Activated CD4-positive, alpha-beta T cell treated with anti-CD3 and anti-CD28 coated beads, Interleukin-2, amount 50 U/mL, for 24 hours (primary cell): ENCODE data around the gene ERFE.

ENCODE experiments used
- DNase-seq, 2 donors: peaks; one replicate each; pipeline ENCODE4 v3.0.0-alpha.2; 2020; ENCODE audit warnings: low read depth in 1 of 2, low spot score in 1 of 2

Gene ERFE

DNA sequence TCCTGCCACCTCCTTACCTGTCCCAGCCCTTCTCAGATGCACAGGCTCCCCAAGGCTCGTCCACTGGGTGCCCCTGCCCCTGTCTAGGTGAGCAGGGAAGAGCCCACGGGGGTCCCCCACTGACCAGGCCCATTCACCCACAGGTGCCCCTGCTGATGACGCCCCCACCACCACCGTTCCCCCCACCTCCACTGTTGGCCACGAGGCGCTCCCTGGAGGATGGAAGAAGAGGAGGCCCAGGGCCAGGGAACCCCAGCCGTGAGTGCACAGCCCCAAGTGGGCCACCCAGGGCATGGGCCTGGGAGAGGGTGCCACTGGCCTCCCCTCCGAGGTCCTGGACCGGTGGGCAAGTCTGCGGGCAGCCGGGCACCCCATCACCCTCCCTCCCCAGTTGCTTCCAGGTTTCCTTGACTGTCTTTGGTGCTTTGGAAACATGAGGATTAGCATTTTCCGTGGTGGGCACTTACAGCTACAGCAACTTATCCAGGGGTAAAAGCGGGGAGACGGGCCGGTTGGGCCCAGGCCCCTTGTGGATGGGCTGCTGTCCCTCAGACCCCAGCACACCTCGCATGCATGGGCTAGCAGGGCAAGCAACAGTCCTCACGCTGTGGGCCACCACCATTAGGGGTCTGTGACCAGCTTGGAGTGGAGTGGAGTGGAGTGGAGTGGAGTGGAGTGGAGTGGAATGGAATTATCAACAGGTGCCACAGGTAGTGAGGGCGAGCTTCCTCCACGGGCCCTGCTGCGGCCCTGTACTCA is 33.5 kb upstream of the ERFE start:
- no peak for DNase-seq

DNA sequence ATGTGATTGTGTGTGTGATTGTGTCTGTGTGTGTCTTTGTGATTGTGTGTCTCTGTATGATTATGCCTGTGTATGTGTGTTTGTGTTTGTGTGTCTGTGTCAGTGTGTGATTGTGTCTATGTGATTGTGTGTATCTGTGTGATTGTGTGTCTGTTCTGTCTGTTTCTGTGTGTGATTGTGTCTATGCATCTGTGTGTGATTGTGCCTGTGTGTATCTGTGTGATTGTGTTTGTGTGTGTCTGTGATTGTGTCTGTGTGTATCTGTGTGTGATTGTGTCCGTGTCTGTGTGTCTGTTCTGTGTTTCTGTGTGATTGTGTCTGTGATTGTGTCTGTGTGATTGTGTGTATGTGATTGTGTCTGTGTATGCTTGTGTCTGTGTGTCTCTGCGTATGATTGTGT is 32.4 kb upstream of the ERFE start:
- no peak for DNase-seq

DNA sequence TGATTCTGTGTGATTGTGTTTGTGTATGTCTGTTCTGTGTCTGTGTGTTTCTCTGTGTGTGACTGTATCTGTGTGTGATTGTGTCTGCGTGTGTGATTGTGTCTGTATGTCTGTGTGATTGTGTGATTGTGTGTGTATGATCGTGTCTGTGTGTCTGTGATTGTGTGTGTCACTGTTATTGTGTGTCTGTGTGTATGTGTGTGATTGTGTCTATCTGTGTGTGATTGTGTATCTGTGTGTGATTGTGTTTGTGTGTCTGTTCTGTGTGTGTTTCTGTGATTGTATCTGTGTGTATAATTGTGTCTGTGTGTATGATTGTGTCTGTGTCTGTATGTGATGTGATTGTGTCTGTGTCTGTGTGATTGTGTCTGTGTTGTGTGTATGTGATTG is 32.0 kb upstream of the ERFE start:
- no peak for DNase-seq

DNA sequence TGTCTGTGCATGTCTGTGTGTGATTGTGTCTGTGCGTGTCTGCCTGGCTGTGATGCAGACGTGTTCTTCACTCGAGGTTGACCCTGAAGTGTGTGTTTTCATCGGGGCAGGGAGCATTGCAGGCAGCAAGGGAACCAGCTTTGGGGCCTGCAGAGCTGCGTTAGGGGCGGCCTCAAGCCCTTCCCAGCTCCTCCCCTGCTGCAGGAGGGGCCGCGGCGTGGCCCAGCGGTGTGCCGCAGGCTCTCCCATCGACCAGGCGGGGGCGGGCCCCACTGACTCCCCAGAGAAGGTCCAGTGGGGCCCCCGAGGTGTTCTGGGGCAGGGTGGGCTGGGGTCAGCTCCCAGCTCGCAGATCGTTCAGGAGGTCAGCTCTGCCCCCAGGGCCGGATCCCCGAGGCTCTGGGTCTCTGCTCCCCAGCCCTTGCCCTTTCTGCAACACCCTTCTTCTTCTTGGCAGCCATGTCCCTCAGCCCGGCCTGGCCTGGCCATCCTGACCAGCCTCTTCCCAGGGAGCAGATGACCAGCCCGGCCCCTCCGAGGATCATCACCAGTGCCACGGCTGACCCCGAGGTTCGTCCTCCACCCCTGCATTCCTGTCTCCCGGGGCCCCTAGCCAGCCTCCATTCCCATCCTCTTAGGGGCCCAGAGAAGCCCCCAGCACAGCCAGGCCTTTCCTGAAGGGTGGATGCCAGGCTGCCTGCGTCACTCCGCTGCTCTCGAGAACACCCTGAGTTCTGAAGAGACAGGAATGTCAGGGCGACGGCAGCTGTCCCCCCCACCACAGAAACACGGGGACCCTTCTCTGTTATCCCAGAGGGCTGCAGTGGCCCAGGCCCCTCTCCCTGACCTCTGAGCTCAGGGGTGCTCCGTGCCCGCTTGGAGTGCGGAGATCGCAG is 31.4 kb upstream of the ERFE start:
- DNase-seq = no peak

DNA sequence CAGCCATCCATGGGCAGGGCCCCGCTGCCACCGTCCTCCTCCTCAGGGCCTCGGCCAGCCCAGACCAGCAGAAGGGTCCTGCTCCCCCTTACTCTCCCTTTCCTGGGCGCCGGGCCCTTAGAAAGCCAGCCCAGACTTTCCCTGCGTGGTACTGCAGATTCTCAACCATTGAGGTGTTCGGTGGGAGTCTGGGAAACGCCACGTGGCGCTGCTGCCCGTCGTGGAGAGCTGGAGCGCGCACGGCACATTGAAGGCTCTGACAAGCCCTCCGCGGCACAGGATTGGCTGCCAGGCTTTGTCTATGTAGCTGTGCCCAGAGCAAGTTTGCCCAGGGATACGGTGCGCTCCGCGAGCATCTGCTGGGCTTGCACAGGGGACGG is 30.7 kb upstream of the ERFE start:
- DNase-seq = no peak

DNA sequence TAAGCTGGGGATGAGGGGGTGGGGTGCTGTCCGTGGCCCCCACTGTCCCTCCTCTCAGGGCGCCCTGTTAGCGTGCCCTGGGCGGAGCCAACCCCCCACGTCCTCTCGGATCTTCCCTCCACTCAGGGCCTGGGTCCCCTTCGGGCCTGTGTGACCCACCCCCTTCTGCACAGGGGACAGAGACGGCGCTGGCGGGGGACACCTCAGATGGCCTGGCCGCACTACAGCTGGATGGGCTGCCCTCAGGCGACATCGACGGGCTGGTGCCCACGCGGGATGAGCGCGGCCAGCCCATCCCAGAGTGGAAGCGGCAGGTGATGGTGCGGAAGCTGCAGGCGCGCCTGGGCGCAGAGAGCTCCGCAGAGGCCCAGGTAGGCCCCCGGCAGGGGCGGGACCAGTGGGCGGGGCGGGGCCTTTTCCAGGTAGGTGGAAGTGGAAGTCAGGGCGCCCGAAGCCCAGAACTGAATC is 30.2 kb upstream of the ERFE start:
- no peak for DNase-seq

DNA sequence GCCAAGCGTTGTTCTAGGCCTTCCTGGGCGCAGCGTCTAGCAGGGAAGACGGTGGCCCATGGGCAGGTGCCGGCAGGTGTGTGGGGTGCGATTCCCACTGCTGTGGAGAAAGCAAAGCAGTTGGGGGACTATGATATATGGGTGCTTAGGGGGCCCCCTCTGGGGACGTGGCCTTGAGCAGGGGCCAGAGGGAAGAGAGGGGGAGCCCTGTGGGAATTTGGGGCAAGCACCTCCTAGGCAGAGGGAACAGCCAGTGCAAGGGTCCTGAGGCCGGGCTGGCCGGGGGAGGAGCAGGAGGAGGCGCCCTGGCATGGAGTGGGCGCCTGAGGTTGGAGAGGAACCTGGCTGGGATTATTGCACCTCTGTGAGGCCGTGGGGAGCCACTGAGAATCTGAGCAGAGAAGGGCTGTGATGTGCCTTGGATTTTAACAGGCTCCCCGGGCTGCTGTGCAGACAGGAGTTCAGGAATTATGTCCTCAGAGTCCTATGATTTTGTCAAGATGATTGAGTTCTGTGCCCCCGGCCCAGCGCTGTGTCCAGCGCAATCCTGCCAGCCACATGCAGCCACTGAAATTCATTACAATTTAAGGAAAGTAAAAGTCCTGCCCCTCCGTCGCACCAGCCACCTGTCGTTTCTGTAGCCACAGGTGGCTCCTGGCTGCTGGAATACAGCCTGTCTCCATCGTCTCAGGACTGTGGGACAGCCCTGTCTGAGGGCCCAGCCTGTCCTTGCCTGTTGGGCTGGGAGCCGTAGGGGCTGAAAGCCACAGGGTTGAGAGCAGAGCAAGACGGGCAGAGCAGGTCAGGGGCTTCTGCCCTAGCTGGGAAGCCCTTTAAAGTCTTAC is 29.4 kb upstream of the ERFE start:
- no peak for DNase-seq

DNA sequence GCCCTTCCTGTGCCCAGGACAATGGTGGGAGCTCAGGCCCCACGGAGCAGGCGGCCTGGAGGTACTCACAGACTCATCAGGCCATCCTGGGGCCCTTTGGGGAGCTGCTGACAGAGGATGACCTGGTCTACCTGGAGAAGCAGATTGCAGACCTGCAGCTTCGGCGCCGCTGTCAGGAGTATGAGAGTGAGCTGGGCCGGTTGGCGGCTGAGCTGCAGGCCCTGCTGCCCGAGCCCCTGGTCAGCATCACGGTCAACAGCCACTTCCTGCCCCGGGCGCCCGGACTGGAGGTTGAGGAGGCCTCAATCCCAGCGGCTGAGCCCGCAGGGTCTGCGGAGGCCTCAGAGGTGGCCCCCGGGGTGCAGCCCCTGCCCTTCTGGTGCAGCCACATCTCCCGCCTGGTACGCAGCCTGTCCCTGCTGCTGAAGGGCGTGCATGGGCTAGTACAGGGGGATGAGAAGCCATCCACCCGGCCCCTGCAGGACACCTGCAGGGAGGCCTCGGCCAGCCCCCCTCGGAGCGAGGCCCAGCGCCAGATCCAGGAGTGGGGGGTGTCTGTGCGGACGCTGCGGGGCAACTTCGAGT is 28.6 kb upstream of the ERFE start:
- no peak for DNase-seq

DNA sequence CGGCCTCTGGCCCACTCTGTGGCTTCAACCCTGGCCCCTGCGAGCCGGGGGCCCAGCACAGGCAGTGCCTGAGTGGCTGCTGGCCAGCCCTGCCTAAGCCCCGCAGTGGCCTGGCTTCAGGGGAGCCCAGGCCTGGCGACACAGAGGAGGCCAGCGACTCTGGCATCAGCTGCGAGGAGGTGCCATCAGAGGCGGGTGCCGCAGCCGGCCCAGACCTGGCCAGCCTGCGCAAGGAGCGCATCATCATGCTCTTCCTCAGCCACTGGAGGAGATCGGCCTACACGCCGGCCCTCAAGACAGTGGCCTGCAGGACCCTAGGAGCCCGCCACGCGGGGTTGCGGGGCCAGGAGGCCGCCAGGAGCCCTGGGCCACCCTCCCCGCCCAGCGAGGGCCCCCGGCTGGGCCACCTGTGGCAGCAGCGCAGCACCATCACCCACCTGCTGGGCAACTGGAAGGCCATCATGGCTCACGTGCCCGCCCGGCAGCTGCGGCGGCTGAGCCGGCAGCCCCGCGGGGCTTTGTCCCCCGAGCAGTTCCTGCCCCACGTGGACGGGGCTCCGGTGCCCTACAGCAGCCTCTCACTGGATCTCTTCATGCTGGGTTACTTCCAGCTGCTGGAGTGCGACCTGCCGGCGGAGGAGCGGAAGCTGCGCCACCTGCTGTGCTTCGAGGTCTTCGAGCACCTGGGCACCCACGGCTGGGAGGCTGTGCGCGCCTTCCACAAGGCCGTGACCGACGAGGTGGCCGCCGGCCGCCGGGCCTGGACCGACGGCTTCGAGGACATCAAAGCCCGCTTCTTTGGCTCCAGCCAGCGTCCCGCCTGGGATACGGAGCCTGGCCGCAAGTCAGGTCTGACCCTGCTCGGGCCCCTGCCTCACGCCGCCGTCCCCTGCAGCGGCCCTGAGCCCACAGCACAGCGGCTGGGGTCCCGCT is 27.8 kb upstream of the ERFE start:
- DNase-seq = no peak

DNA sequence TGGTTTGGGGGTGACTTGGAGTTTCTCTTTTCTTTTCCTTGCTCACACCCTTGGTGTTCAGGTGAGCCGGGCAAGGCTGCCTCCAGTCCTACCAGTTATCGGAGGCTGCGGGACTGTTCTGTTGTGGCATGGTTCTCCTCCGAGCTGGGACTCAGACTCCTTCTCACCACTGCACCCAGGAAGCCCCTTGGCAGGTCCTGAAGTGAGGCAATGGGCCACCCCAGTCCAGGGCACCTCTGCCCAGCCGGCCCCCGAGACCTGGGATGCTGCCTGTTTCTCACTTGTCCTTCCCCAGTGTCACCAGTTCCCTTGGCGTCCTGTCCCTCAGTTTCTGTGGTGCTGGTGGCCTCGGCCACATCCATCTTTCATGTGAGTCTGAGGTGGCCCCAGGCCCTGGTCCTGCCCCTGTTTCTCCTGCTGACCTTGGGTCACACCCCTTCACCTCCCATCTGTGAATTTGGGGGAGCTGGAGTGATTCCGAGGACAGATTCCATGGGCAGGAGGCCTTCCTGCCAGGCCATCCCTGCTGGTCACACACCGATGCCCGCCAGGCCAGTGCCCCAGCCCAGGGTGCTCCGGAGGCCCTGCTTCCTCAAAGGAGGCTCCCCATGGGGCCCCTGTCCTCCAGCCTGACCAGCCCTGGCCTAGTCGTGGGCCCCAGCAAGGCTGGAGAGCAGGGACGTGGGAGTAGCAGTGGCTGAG is 26.9 kb upstream of the ERFE start:
- no peak for DNase-seq

DNA sequence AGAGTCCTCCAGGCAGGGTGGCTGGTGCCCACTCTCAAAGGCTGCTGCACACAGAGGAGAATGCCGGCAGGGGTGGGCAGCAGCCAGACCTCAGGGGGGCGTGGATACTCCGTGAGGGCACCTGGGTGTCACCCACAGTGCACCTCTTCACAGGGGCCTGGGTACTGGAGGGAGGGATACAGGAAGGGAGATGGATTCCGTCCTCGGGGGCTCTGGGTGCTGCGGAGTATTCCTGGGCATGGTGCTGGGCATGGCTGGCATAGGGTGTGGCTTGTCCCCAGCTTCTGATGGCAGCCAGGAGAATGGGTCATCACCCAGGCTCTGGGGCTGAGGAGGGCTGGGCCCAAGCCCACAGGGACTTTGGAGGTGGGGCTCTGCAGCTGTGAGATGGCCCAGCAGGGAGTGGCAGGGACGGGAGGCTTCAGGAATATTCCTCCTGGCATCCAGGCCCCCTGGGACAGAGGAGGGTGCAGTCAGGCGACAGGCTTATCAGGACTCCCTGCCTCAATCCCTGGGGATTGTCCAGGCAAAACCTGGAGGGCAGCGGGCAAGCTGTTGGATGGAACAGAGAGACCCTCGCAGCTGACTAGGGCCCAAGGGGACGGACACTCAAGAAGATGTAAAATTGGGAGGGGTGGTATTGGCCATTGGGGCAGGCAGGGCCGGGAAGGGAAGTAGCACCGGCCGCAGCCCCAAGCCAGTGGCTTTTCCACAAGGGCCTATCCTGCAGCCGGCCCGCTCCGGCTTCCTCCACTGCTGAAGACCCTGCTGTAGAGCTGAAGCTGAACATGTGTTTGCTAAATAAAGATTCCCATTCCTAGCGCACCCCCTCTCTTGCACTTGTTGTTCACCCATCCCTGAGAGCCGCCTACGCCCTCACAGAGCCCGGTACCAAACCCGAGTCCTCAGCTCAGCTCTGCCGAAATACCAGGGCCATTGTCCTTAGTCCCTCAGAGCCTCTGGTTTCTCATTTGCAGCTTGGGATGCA is 26.0 kb upstream of the ERFE start:
- DNase-seq = no peak

DNA sequence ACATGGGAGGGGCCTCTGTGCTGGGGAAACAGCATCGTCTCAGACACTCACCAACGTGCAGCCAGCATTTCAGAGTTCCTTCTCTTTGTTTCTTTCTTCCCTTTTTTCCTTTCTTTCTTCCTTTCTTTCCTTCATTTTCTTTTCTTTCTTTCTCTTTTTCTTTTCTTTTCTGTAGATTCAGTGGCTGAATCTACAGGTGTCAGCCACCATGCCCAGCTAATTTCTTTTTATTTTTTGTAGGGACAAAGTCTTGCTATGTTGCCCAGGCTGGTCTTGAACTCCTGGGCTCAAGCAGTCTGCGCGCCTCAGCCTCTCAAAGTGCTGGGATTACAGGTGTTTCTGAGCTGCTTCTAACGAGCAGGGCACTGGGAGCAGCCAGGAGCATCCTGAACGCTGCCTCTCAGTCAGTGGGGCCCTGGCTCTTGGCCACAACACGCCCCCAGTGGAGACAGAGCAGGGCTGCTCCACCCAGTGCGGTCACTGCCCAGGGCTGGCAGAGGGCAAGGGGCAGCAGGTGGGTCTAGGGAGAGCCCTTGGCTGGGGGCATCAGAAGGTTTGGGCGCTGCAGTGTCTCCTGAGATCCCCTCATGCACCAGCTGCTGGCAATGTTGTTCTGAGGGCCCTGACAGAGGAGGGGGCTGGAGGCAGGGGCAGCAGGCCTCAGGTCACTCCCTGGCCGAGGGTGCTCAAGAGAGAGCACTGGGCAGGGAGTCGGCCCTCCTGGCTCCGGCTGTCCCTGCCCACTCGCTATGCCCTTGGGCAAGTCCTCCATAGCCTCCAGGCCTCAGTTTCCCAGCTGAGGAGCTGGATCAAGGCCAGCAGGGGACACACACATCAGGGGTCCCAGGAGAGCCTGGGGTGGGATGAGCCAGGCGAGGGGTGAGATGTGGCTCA is 25.0 kb upstream of the ERFE start:
- no peak for DNase-seq

DNA sequence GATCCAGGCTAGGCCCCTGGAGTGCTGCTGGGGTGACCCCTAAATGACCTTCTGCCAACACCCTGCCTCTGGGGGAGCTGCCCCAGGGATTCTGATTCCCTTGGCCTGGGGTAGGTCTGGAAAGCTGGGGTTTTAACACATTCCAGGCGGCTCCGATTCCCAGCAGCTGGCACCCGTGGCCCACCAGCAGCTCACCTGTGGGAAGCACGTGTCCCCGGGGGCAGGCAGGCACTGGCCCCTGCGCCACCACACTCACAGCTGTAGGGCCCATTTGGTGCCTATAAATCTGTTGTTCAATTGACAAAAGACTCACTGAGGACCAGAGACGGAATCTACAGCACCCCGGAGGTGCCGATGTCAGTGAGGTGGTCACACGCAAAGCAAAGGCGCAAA is 24.4 kb upstream of the ERFE start:
- DNase-seq = no peak

DNA sequence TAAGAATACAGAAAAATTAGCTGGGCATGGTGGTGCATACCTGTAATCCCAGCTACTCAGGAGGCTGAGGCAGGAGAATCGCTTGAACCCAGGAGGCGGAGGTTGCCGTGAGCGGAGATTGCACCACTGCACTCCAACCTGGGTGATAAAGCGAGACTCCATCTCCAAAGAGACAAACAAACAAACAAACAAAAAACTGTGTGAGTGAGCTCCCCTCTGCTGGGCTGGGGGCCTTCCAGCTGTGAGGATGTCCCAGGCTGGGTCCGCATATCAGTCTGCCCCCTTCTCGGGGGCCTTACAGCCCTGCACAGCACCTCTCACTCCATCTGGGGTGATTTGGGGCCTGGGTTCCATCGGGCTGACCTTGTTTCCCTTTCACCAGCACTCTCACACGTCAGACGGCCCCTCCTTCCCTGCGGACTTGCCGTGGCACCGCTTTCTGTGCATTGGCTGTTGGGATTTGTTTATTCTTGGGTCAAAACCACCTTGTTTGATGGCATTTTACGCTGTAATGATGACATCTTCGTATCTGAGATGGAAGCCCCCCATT is 23.1 kb upstream of the ERFE start:
- no peak for DNase-seq

DNA sequence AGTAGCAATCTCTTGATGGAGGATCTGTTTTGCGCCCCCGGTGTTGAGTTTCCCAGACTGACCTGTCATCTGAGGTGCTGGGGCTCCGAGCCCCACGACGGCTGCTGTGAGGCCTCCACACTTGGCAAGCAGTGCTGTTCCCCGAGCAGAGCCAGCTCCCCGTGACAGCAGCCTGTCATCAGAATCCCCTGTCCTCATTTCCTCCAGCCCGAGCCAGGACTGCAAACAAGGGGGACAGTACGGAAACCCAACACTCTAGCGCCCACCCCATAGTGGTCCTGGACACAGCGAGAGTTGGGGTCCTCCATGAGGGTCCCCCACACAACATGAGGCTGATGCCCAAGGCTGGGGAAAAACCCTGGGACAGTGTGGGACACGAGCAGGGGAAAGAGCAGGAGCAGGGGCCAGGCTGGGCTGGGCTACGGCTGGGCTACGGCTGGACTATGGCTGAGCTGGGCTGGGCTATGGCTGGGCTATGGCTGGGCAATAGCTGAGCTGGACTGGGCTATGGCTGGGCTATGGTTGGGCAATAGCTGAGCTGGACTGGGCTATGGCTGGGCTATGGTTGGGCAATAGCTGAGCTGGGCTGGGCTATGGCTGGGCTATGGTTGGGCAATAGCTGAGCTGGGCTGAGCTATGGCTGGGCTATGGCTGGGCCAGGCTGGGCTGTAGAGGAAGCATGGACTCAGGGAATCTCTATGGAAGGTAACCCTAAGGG is 21.8 kb upstream of the ERFE start:
- no peak for DNase-seq

DNA sequence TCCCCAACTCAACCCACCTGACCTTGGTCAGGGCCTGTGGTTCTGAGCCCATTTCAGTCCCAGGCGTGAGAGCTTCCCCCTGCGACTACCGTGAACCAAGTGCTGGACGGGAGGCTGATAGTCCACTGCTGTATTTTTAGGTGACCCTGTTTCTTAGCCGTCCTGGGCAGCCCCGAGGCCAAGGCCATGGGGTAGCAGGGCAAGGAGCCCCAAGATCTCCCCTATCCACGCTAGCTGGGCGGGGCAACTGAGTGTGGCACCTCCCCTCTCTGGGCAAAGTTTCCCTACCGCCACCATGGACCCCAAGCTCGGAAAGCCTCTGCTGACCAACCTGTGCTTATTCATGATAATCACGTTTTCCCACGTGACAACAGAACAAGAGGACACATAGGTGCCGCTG is 20.9 kb upstream of the ERFE start:
- DNase-seq = no peak
